ENCODE results near the gene GLS. TPM values are rescaled to one million over a fixed set of nuclear protein-coding genes. Genes with fewer than 3 reads are reported as not detected.

The GLS gene
- polyA plus RNA-seq, 1 donor from 2014 or later: 40.3 TPM

GRCh38 chr2:191006297-191006696, 125.7 kb downstream of the GLS start:
- Mint-ChIP-seq H3K9me3 (no peaks in the 10 kb centered on the region), H3K4me3 (no peak overlapping the region), H3K36me3 (peaks cover 13% of the 10 kb centered on the region), H3K4me1 (peaks cover 17 to 27% (median 21%) of the 10 kb centered on the region in 3 donors), H3K27me3 (no peaks in the 10 kb centered on the region), H3K27ac (peak overlapping the region in 1 of 3 donors; percentile 28)

- no peaks in the 10 kb centered on the region for H3K27me3 Mint-ChIP-seq
- peaks cover 13% of the 10 kb centered on the region for H3K36me3 Mint-ChIP-seq
- H3K27ac Mint-ChIP-seq: peak overlapping the region in 1 of 3 donors; percentile 28
- H3K4me1 Mint-ChIP-seq: peaks cover 21 to 27% (median 25%) of the 10 kb centered on the region in 3 donors
- H3K4me3 Mint-ChIP-seq: peak overlapping the region in 1 of 4 donors; percentile 11
- H3K9me3 Mint-ChIP-seq: no peaks in the 10 kb centered on the region
Observed at GRCh38 chr2:191006997-191007783, 126.6 kb downstream of the GLS start.

- no peaks in the 10 kb centered on the region for H3K9me3 Mint-ChIP-seq
- peaks cover 21 to 27% (median 25%) of the 10 kb centered on the region in 3 donors for H3K4me1 Mint-ChIP-seq
- no peaks in the 10 kb centered on the region for H3K27me3 Mint-ChIP-seq
- peak overlapping the region in 1 of 3 donors; percentile 11 for H3K27ac Mint-ChIP-seq
- H3K36me3 Mint-ChIP-seq: peaks cover 11% of the 10 kb centered on the region
- peak overlapping the region in 1 of 4 donors; percentile 23 for H3K4me3 Mint-ChIP-seq
Observed at GRCh38 chr2:191008286-191008685, 127.7 kb downstream of the GLS start.

- no peaks in the 10 kb centered on the region for H3K27me3 Mint-ChIP-seq
- peak overlapping the region in 2 of 4 donors; percentile 34 to 85 for H3K4me3 Mint-ChIP-seq
- peaks cover 4% of the 10 kb centered on the region for H3K36me3 Mint-ChIP-seq
- H3K27ac Mint-ChIP-seq: peak overlapping the region in 1 of 3 donors; percentile 28
- H3K9me3 Mint-ChIP-seq: no peaks in the 10 kb centered on the region
- peaks cover 21 to 27% (median 25%) of the 10 kb centered on the region in 3 donors for H3K4me1 Mint-ChIP-seq
Observed at GRCh38 chr2:191009541-191010374, 129.1 kb downstream of the GLS start.

GRCh38 chr2:191010887-191011885, 130.6 kb downstream of the GLS start:
- peaks cover 0 to 2% (median 0%) of the 10 kb centered on the region in 3 donors for H3K9me3 Mint-ChIP-seq
- peak overlapping the region in 1 of 3 donors; percentile 59 for H3K27ac Mint-ChIP-seq
- peaks cover 22 to 27% (median 25%) of the 10 kb centered on the region in 3 donors for H3K4me1 Mint-ChIP-seq
- H3K36me3 Mint-ChIP-seq: peaks cover 3% of the 10 kb centered on the region
- H3K27me3 Mint-ChIP-seq: no peaks in the 10 kb centered on the region
- H3K4me3 Mint-ChIP-seq: peak overlapping the region in 3 of 4 donors; percentile 7 to 41 (median 39)

- Mint-ChIP-seq H3K27ac (no peak overlapping the region), H3K36me3 (no peaks in the 10 kb centered on the region), H3K4me3 (no peak overlapping the region), H3K4me1 (peaks cover 23 to 25% (median 25%) of the 10 kb centered on the region in 3 donors), H3K9me3 (peaks cover 0 to 2% (median 0%) of the 10 kb centered on the region in 3 donors), H3K27me3 (no peaks in the 10 kb centered on the region)
Observed at GRCh38 chr2:191012346-191012745, 131.7 kb downstream of the GLS start.

GRCh38 chr2:191012845-191013681, 132.4 kb downstream of the GLS start:
- no peak overlapping the region for H3K27ac Mint-ChIP-seq
- no peak overlapping the region for H3K4me3 Mint-ChIP-seq
- no peaks in the 10 kb centered on the region for H3K27me3 Mint-ChIP-seq
- H3K4me1 Mint-ChIP-seq: peaks cover 21 to 25% (median 24%) of the 10 kb centered on the region in 3 donors
- H3K36me3 Mint-ChIP-seq: no peaks in the 10 kb centered on the region
- peaks cover 0 to 2% (median 0%) of the 10 kb centered on the region in 3 donors for H3K9me3 Mint-ChIP-seq

GRCh38 chr2:191013682-191013931, 133.0 kb downstream of the GLS start:
- H3K4me1 Mint-ChIP-seq: peaks cover 20 to 22% (median 21%) of the 10 kb centered on the region in 3 donors

GRCh38 chr2:191013932-191014652, 133.5 kb downstream of the GLS start, which contains the start of gene STAT1:
Gene STAT1 (minus strand): TSS chr2:191014171. CDS start chr2:191010003, 4,168 bp downstream.
- peaks cover 17 to 20% (median 20%) of the 10 kb centered on the region in 3 donors for H3K4me1 Mint-ChIP-seq
- H3K9me3 Mint-ChIP-seq: peaks cover 0 to 2% (median 0%) of the 10 kb centered on the region in 3 donors
- no peak within 1 kb of the TSS for H3K27ac Mint-ChIP-seq
- no peak within 1 kb of the TSS for H3K4me3 Mint-ChIP-seq
- H3K27me3 Mint-ChIP-seq: no peaks in the 10 kb centered on the region
- H3K36me3 Mint-ChIP-seq: no peaks in the 10 kb centered on the region

More at GRCh38 chr2:191013682-191013931, 133.0 kb downstream of the GLS start:
- no peaks in the 10 kb centered on the region for H3K27me3 Mint-ChIP-seq
- H3K9me3 Mint-ChIP-seq: peaks cover 0 to 2% (median 0%) of the 10 kb centered on the region in 3 donors
- no peak overlapping the region for H3K4me3 Mint-ChIP-seq
- no peak overlapping the region for H3K27ac Mint-ChIP-seq
- no peaks in the 10 kb centered on the region for H3K36me3 Mint-ChIP-seq

GRCh38 chr2:191014653-191015020, 134.0 kb downstream of the GLS start:
- Mint-ChIP-seq H3K4me3 (no peak overlapping the region), H3K36me3 (no peaks in the 10 kb centered on the region), H3K9me3 (peaks cover 0 to 2% (median 0%) of the 10 kb centered on the region in 3 donors), H3K27me3 (no peaks in the 10 kb centered on the region), H3K27ac (no peak overlapping the region), H3K4me1 (peaks cover 16 to 20% (median 19%) of the 10 kb centered on the region in 3 donors)
